Thoracic aorta (tissue), 2 donors: Measurements from ENCODE around the gene TNFRSF19. TPM values are rescaled to one million over a fixed set of nuclear protein-coding genes. Genes with fewer than 3 reads are reported as not detected.

Experiments
- ATAC-seq: fragments of 150-250 bp; one replicate; pipeline ENCODE4 v1.8.0; 2017; ENCODE audit warnings: low read depth; ENCODE audit not compliant: insufficient number of reproducible peaks, low FRiP score
- DNase-seq: peaks from one replicate; pipeline ENCODE4 v3.0.0-alpha.2; 2020; ENCODE audit warnings: low spot score
- H3K27ac ChIP-seq, 2 donors: fragments of 200-600 bp; sonication (generic); 1 replicate in 1 of 2; 2 replicates in 1 of 2; pipeline ENCODE4 v1.5.1; 2016; ENCODE audit warnings: mild to moderate bottlenecking in 2 of 2, moderate library complexity in 2 of 2
- H3K27me3 ChIP-seq: fragments of 200-600 bp; sonication (generic); replicated peaks from 2 replicates; pipeline ENCODE4 v1.6.0; 2016; ENCODE audit warnings: mild to moderate bottlenecking; ENCODE audit not compliant: insufficient read depth
- H3K36me3 ChIP-seq: fragments of 200-600 bp; sonication (generic); one replicate; pipeline ENCODE4 v1.5.1; 2016
- H3K4me1 ChIP-seq, 2 donors: fragments of 200-600 bp; sonication (generic); 1 replicate in 1 of 2; 2 replicates in 1 of 2; pipeline versions ENCODE4 v1.5.1 to v1.6.0; 2016; ENCODE audit warnings: low read depth in 2 of 2, mild to moderate bottlenecking in 1 of 2; ENCODE audit not compliant: control insufficient read depth in 1 of 2
- H3K4me3 ChIP-seq: fragments of 200-600 bp; sonication (generic); 2 replicates; pipeline ENCODE4 v1.5.1; 2016; ENCODE audit warnings: mild to moderate bottlenecking
- H3K9me3 ChIP-seq: fragments of 200-600 bp; sonication (generic); 2 replicates; pipeline ENCODE4 v1.5.1; 2016
- CTCF ChIP-seq: fragments of 200-600 bp; sonication (generic); IDR thresholded peaks from one replicate; pipeline ENCODE4 v1.5.1; 2019; ENCODE audit warnings: antibody characterized with exemption
- total RNA-seq, 2 donors: library from RNA; depleted of rRNA; stranded (reverse); fragments of >200 nt; gene quantifications; one replicate each; pipeline versions ENCODE4 v1.1.0 to v1.2.3, GENCODE V29; 2016

Gene TNFRSF19
- total RNA-seq, 2 donors from 2014 or later, result 1.4 to 7.6 TPM

- H3K27ac ChIP-seq, result no peak overlapping the region
- H3K9me3 ChIP-seq, result no peaks in the 10 kb centered on the region
- no peak for TF ChIP-seq CTCF
- no peak for DNase-seq
- no peak overlapping the region for H3K4me3 ChIP-seq
- H3K36me3 ChIP-seq, result no peaks in the 10 kb centered on the region
- H3K27me3 ChIP-seq, result no peaks in the 10 kb centered on the region
- no peaks in the 10 kb centered on the region for H3K4me1 ChIP-seq
- ATAC-seq, result no peak
These were observed 25.5 kb upstream of the TNFRSF19 start for GRCh38 chr13:23544668-23545067.

- no peak for ATAC-seq
These were observed 23.1 kb upstream of the TNFRSF19 start for GRCh38 chr13:23547000-23547590.

GRCh38 chr13:23549724-23550123, 20.5 kb upstream of the TNFRSF19 start:
- no peak for TF ChIP-seq CTCF
- Histone ChIP-seq H3K9me3 (no peaks in the 10 kb centered on the region), H3K4me1 (no peaks in the 10 kb centered on the region), H3K27me3 (no peaks in the 10 kb centered on the region), H3K27ac (no peak overlapping the region), H3K4me3 (no peak overlapping the region), H3K36me3 (no peaks in the 10 kb centered on the region)
- DNase-seq (no peak), ATAC-seq (no peak)

More at GRCh38 chr13:23547000-23547590, 23.1 kb upstream of the TNFRSF19 start:
- Histone ChIP-seq H3K27me3 (no peaks in the 10 kb centered on the region), H3K36me3 (no peaks in the 10 kb centered on the region), H3K4me3 (peak overlapping the region; percentile 75), H3K27ac (no peak overlapping the region), H3K9me3 (no peaks in the 10 kb centered on the region), H3K4me1 (no peaks in the 10 kb centered on the region)
- no peak for TF ChIP-seq CTCF
- DNase-seq, result no peak

- TF ChIP-seq CTCF, result no peak
- DNase-seq (no peak), ATAC-seq (no peak)
- H3K4me3 ChIP-seq, result no peak overlapping the region
- no peaks in the 10 kb centered on the region for H3K4me1 ChIP-seq
- H3K9me3 ChIP-seq, result no peaks in the 10 kb centered on the region
- no peaks in the 10 kb centered on the region for H3K36me3 ChIP-seq
- H3K27me3 ChIP-seq, result no peaks in the 10 kb centered on the region
- no peak overlapping the region for H3K27ac ChIP-seq
These were observed 20.0 kb upstream of the TNFRSF19 start for GRCh38 chr13:23550163-23550562.

GRCh38 chr13:23551213-23552008, 18.8 kb upstream of the TNFRSF19 start:
- Histone ChIP-seq H3K27me3 (no peaks in the 10 kb centered on the region), H3K9me3 (no peaks in the 10 kb centered on the region), H3K4me1 (no peaks in the 10 kb centered on the region), H3K27ac (no peak overlapping the region), H3K4me3 (no peak overlapping the region), H3K36me3 (no peaks in the 10 kb centered on the region)
- ATAC-seq, result no peak
- DNase-seq, result no peak
- no peak for TF ChIP-seq CTCF
